Right atrium auricular region (tissue), 2 donors: ENCODE results near the gene APBA1. TPM values are rescaled to one million over a fixed set of nuclear protein-coding genes. Genes with fewer than 3 reads are reported as not detected.

ENCODE experiments used
- DNase-seq: peaks from one replicate; pipeline ENCODE4 v3.0.0-alpha.2; 2019; ENCODE audit warnings: low spot score
- H3K27ac ChIP-seq, 2 donors: fragments of 200-600 bp; sonication (generic); 1 replicate in 1 of 2; 2 replicates in 1 of 2; pipeline ENCODE4 v1.5.1; 2016 to 2019
- H3K27me3 ChIP-seq, 2 donors: fragments of 200-600 bp; sonication (generic); one replicate each; pipeline versions ENCODE4 v1.5.1 to v1.6.0; 2017 to 2019
- H3K36me3 ChIP-seq: fragments of 200-600 bp; sonication (generic); one replicate; pipeline ENCODE4 v1.5.1; 2016
- H3K4me1 ChIP-seq, 2 donors: fragments of 200-600 bp; sonication (generic); one replicate each; pipeline versions ENCODE4 v1.5.1 to v1.6.0; 2017 to 2019
- H3K4me3 ChIP-seq, 2 donors: fragments of 200-600 bp; sonication (generic); 1 replicate in 1 of 2; 2 replicates in 1 of 2; pipeline ENCODE4 v1.5.1; 2017 to 2019; ENCODE audit warnings: mild to moderate bottlenecking in 1 of 2, moderate library complexity in 1 of 2
- H3K9me3 ChIP-seq, 2 donors: fragments of 200-600 bp; sonication (generic); one replicate each; pipeline ENCODE4 v1.5.1; 2019
- CTCF ChIP-seq, 2 donors: fragments of 200-600 bp; sonication (generic); IDR thresholded peaks; one replicate each; pipeline ENCODE4 v1.5.1; 2019; ENCODE audit warnings: antibody characterized with exemption in 2 of 2
- total RNA-seq, 2 donors: library from RNA; depleted of rRNA; stranded (reverse); fragments of >200 nt; gene quantifications; one replicate each; pipeline ENCODE4 v1.1.0, GENCODE V29; 2016

Gene APBA1
- total RNA-seq, 2 donors from 2014 or later, result 5.6 to 12.1 TPM

GRCh38 chr9:69382135-69382534, 290.0 kb downstream of the APBA1 start:
- Histone ChIP-seq H3K9me3 (no peaks in the 10 kb centered on the region), H3K36me3 (peaks cover 23% of the 10 kb centered on the region), H3K27ac (peak overlapping the region in 1 of 2 donors; percentile 85), H3K4me3 (no peak overlapping the region), H3K4me1 (peaks cover 0 to 46% of the 10 kb centered on the region in 2 donors), H3K27me3 (no peaks in the 10 kb centered on the region)
- DNase-seq, result no peak
- TF ChIP-seq CTCF (IDR thresholded peaks at IDR 0.05), result no peak

GRCh38 chr9:69380811-69381210, 291.4 kb downstream of the APBA1 start:
- DNase-seq, result no peak
- no peaks in the 10 kb centered on the region for H3K9me3 ChIP-seq
- no peak overlapping the region for H3K4me3 ChIP-seq
- no peaks in the 10 kb centered on the region for H3K27me3 ChIP-seq
- H3K27ac ChIP-seq, result peak overlapping the region; percentile 82 to 85
- no peak for TF ChIP-seq CTCF (IDR thresholded peaks at IDR 0.05)
- peaks cover 18% of the 10 kb centered on the region for H3K36me3 ChIP-seq
- peaks cover 0 to 48% of the 10 kb centered on the region in 2 donors for H3K4me1 ChIP-seq

- TF ChIP-seq CTCF (IDR thresholded peaks at IDR 0.05), result no peak
- Histone ChIP-seq H3K4me3 (no peak overlapping the region), H3K36me3 (peaks cover 18% of the 10 kb centered on the region), H3K4me1 (peaks cover 0 to 48% of the 10 kb centered on the region in 2 donors), H3K27me3 (no peaks in the 10 kb centered on the region), H3K27ac (peak overlapping the region; percentile 82 to 85), H3K9me3 (no peaks in the 10 kb centered on the region)
- DNase-seq, result no peak
These were observed 291.9 kb downstream of the APBA1 start for GRCh38 chr9:69380301-69380700.

GRCh38 chr9:69379270-69379982, 292.7 kb downstream of the APBA1 start:
- H3K27me3 ChIP-seq, result no peaks in the 10 kb centered on the region
- TF ChIP-seq CTCF (IDR thresholded peaks at IDR 0.05), result no peak
- DNase-seq, result no peak
- H3K36me3 ChIP-seq, result peaks cover 13% of the 10 kb centered on the region
- peaks cover 0 to 48% of the 10 kb centered on the region in 2 donors for H3K4me1 ChIP-seq
- H3K27ac ChIP-seq, result peak overlapping the region; percentile 82 to 85
- H3K9me3 ChIP-seq, result no peaks in the 10 kb centered on the region
- H3K4me3 ChIP-seq, result no peak overlapping the region

GRCh38 chr9:69377981-69378380, 294.2 kb downstream of the APBA1 start:
- DNase-seq, result no peak
- Histone ChIP-seq H3K4me3 (no peak overlapping the region), H3K4me1 (peaks cover 0 to 48% of the 10 kb centered on the region in 2 donors), H3K27me3 (no peaks in the 10 kb centered on the region), H3K36me3 (peaks cover 3% of the 10 kb centered on the region), H3K9me3 (no peaks in the 10 kb centered on the region), H3K27ac (peak overlapping the region in 1 of 2 donors; percentile 85)
- no peak for TF ChIP-seq CTCF (IDR thresholded peaks at IDR 0.05)

Other genes with a start within 250 kb of the APBA1 start
- 10 to 100 TPM; 29.2 to 32.1 TPM for gene PTAR1, start 87.6 kb upstream of the APBA1 start, total RNA-seq
- not detected for gene CFAP95, start 148.4 kb upstream of the APBA1 start, total RNA-seq